HG02759 (cell line): ENCODE results near the gene THAP5.
"Not testable (repeated sequence)": the region's sequence is repeated elsewhere in the genome, so short reads cannot be mapped to it uniquely, and the experiment has no call there.

Source experiments
- ATAC-seq: cut with Tn5 transposase; IDR thresholded peaks from one replicate; pipeline ENCODE4 v1.9.1; 2021; ENCODE audit warnings: mild to moderate bottlenecking, moderate library complexity; ENCODE audit not compliant: unreplicated experiment

Gene THAP5

DNA sequence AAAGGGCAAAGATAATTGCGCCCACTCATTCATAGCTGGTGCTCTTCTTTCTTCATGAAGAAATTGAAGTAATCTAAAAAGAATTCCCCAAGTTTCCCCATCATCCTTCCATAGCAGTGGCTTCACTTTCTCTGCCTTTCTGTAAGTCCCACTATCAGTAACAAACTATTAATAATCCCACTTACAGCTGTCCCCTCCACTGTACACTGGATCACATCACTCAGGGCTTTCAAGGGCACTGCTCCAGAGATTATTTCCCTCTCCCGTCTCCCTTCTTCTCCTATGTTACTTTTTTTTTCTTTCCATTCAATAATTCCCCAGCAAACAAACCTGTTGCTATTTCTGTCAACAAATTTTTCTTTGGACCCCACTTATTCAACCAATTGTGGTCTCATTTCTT is 16.3 kb upstream of the THAP5 start:
- ATAC-seq = no peak

DNA sequence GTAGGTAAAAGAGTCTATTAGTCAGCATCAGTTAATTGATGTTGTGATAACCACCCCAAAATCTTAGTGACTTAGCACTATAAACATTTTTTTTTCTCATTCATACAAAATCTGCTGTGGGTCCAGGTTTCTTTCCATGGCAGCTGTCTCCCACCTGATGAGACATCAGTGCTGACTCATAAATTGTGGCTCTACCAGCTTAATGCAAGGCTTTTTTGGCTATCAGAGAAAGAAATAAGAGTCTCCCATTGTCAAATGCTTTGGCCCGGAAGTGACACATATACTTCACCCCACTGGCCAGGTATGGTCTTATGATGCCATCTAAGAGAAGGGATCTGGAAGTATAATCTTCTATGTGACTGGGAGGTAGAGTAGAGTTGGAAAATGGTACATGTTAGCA is 14.7 kb upstream of the THAP5 start:
- no peak for ATAC-seq

GRCh38 chr7:108581655-108582491 is 12.4 kb upstream of the THAP5 start:
- ATAC-seq = no peak

DNA sequence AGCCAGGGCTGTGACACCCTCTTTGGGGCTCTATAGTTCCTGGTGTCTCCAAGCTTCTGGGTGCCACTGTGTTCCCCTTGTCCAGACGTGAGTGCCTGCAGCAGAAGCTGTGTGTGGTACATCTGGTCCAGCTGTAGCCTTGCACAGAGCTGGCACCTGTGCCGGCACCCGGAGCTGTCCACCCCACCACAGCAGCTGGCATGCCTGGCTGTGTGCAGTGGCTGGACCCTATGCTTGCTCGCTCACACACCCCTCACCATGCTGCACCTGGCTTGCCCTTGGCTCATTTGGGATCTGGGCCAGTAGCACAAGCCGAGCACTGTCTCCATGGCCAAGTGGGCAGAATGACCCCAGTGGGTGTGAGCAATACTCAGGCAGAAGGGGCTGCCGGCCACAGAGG is 10.8 kb upstream of the THAP5 start:
- no peak for ATAC-seq

GRCh38 chr7:108578937-108579336 is 9.4 kb upstream of the THAP5 start:
- ATAC-seq = no peak

DNA sequence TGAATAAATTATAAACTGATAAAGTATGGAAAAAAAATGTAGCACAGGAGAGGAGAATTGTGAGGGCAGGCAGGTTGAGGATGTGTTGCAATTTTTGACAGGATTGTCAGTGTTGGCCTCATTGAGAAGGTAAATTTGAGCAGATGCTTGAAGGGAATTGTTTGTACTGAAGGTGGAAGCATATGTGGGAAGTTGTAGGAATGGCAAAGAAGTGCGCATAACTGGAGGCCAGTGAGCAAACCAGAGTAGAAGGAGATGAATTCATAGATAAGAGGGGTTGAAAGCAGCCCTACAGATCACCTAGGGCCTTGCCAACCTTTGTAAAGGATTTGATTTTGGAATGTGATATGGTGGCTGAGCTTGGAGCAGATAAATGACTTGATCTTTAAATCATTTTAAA is 6.6 kb upstream of the THAP5 start:
- no peak for ATAC-seq

- ATAC-seq = no peak
These were observed 5.7 kb upstream of the THAP5 start for GRCh38 chr7:108575156-108575555.

- ATAC-seq = no peak
These were observed 3.0 kb upstream of the THAP5 start for GRCh38 chr7:108572480-108572879.

- peak; percentile 16 for ATAC-seq
These were observed 745 bp upstream of the THAP5 start for GRCh38 chr7:108570146-108570755.

GRCh38 chr7:108568801-108569380 is 615 bp downstream of the THAP5 start:
- ATAC-seq = no peak

- no peak for ATAC-seq
These were observed 3.5 kb downstream of the THAP5 start for GRCh38 chr7:108565987-108566386.

DNA sequence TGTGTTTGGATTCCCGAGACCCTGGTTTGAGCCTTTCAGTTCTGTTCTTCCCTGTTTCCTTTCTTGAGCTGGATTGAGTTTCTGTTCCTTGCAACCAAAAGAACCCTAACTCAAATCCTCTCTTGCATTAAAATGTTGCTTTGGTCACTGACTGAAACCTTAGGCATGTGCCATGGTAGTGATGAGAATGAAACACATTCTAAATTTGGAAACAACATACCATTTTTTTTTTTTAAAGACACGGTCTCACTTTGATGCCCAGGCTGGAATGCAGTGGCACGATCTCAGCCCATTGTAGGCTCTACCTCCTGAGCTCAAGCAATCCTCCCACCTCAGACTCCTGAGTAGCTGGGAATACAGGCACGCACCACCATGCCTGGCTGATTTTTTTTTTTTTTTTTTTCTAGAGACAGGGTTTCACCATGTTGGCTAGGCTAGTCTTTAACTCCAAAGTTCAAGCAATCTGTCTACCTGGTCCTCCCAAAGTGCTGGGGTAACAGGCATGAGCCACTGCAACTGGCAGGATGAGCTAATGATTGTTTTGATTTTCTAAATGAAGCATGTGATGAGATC is 8.4 kb downstream of the THAP5 start:
- no peak for ATAC-seq

DNA sequence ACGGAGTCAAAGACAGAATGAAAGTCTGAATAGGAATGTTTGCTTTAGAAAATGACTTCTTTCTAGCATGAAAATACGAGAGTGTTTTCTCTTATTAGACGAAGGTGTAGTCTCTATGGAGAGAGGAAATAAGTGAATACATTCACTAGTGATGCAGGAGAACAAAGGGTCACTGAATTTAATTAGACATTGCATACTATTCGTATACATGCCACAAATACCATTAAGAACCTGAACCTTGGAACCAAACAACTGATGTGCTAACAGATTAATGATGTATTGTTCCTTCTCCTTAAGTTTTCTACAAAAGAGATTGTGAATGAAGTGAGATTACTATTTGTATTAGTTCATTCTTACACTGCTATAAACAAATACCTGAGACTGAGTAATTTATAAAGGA is 10.3 kb downstream of the THAP5 start:
- no peak for ATAC-seq

DNA sequence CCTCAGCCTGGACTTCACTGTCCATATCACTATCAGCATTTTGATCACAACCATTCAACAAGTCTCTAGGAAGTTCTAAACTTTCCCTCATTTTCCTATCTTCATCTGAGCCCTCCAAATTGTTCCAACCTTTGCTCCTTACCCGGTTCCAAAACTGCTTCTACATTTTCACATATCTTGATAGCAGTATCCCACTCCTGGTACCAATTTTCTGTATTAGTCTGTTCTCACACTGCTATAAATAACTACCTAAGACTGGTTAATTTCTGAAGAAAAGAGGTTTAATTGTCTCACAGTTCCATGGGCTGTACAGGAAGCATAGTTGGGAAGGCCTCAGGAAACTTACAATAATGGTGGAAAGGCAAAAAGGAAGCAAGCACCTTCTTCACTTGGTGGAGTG is 11.9 kb downstream of the THAP5 start:
- no peak for ATAC-seq

DNA sequence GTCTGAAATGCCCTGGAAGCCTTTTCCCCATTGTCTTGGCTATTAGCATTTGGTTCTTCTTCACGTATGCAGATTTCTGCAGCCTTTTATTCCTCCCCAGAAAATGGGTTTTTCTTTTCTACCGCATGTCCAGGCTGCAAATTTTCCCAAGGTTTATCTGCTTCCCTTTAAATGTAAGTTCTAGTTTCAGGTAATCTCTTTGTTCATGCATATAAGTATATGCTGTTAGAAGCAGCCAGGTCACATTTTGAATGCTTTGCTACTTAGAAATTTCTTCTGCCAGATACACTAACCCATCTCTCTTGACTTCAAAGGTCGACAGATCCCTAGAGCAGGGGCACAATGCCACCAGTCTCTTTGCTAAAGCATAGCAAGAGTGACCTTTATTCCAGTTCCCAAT is 12.3 kb downstream of the THAP5 start:
- no peak for ATAC-seq

DNA sequence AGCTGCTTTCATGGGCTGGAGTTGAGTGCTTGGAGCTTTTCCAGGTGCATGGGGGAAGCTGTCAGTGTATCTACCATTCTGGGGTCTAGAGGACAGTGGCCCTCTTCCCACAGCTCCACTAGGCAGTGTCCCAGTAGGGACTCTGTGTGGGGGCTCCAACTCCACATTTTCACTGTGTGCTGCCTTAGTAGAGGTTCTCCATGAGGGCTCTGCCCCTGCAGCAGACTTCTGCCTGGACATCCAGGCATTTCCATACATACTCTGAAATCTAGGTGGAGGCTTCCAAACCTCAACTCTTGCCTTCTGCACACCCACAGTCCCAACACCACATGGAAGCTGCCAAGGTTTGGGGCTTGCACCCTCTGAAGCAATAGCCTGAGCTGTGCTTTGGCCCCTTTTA is 12.8 kb downstream of the THAP5 start:
- ATAC-seq = not testable (repeated sequence)

DNA sequence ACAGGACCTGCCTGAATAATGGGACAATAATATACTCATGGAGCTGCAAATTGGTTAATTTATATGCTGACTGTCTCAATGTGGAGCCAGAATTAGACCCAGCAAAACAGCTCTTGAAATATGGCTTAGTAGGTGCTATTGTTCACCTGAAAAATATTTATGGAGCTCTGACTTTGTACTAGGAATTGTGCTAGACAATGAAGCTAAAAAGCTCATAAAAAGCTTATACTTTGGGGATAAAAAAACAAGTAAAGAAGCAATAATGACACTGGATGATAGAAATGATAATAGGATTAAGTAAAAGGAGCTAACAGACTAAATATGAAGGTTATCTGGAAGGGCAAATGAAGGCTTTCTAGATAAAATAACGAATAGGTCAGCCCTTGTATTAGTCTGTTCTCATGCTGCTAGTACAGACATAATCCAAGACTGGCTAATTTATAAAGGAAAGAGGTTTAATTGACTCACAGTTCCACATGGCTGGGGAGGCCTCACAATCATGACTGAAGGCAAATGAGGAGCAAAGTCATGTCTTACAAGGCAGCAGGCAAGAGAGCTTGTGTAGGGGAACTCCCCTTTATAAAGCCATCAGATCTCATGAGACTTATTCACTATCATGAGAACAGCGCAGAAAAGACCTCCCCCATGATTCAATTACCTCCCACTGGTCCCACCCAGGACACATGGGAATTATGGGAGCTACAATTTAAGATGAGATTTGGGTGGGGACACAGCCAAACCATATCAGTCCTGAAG is 21.2 kb downstream of the THAP5 start:
- ATAC-seq = not testable (repeated sequence)

- ATAC-seq = no peak
These were observed 28.0 kb downstream of the THAP5 start for GRCh38 chr7:108541478-108541877.

GRCh38 chr7:108538685-108539084 is 30.8 kb downstream of the THAP5 start:
- ATAC-seq = not testable (repeated sequence)

DNA sequence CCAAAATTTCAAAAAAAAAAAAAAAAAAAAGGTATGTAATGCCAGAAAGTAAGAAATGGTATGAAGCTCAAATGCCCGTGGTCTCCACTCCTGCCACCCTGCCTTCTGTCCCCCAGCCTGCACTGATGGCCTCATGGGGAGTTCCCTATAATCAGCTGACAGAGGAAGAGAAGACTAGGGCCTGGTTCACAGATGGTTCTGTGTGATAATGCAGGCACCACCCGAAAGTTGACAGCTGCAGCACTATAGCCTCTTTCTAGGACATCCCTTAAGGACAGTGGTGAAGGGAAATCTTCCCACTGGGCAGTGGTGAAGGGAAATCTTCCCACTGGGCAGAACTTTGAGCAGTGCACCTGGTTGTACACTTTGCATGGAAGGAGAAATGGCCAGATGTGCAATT is 31.3 kb downstream of the THAP5 start:
- not testable (repeated sequence) for ATAC-seq

DNA sequence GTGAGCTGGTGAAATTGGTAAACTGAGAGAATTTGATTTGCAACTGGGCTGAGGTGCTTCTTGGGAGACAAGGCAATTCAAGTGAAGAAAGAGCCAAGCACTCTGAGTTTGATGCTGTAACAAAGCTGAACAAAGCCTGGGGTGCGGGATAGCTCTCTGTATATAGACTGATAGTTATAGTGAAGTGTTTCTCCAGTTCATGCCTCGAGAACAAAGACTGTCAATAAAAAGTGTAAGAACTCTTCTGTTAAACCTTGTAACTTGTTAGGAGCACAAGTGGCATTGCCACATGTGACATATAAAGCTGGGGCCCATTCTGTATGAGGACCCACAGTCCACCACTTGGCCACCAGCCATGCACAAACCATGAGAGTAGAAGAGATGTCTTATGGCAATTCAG is 32.3 kb downstream of the THAP5 start:
- ATAC-seq = no peak
